Measurements from ENCODE around the gene OR52E1.
"Not testable (repeated sequence)": the region's sequence is repeated elsewhere in the genome, so short reads cannot be mapped to it uniquely, and the experiment has no call there.

The OR52E1 gene

DNA sequence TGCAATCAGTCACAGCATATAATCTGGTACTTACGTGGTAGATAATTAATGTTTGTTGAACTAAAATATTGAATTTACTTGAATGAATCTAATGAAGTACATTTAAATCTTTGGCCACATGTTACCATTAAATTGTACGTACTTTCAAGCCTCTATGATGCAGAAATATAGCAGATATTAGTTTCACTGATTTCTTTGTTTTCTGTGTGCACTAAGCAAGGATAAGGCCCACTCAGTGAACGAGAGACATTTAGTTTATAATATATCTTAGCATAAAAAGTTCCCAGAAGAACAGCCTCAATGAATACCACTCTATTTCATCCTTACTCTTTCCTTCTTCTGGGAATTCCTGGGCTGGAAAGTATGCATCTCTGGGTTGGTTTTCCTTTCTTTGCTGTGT lies at the start of gene OR52E1:
Gene OR52E1, plus strand, starts transcription at position 301 of the 400 bp plus-strand sequence.
- no peak for DNase-seq

GRCh38 chr11:5021996-5022395 lies 47.4 kb upstream of the OR52E1 start:
- DNase-seq, result no peak

DNA sequence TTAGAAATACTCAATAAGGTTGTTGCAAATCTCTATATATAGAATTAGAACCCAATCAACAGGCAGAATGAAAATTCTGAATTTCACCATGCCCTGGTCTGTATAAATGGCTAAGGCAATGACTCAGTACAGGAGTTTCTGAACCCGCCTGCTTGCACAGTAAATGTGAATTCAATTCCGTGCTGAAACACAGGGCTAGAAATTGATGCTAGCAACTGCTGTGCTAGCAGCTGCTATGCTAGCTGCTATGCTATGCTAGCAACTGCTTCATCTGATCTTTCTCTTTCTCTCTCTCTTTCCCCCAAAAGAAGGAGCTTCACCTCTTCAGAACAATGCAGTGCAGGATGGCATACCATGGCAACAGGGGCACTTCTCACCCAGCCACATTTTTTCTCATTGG lies 32.7 kb upstream of the OR52E1 start:
- DNase-seq, result no peak

DNA sequence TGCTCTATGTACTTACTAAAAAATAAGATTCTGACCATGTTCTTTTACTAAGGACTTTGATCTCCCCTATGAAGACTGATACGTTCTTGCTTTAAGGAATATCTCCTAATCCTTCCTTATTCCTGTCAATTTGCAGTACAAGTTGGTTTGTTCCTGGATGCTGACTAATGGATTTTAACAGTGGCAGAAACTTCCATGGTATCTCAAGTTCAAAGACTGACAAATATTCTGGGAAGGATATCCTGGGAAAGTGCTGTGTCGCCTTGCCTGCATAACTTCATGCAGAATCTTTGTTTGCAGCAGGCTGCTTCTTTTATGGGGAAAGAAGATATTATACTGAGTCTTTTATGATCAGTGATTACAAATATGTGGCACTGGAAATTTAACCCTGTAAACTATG lies 31.4 kb upstream of the OR52E1 start:
- DNase-seq, result no peak

- no peak for DNase-seq
Observed at GRCh38 chr11:5038341-5038740, 31.0 kb upstream of the OR52E1 start.

GRCh38 chr11:5040876-5041275 lies 28.5 kb upstream of the OR52E1 start:
- no peak for DNase-seq

DNA sequence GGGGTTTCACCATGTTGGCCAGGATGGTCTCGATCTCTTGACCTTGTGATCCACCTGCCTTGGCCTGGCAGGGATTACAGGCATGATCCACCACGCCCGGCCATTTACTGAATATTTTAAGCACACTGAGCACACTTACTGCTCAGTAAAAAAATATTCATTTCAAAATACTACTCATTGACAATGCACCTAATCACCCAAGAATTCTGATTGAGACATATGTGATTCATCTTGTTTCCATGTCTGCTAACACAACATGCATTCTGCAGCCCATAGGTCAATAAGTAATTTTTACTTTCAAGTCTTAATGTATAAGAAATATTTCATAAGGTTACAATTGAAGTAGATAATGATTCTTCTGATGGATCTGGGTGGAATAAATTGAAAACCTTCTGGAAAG lies 27.3 kb upstream of the OR52E1 start:
- DNase-seq, result no peak

GRCh38 chr11:5043380-5043779 lies 26.0 kb upstream of the OR52E1 start:
- no peak for DNase-seq

GRCh38 chr11:5046226-5046625 lies 23.1 kb upstream of the OR52E1 start, which contains the start of gene OR52J3:
TSS of gene OR52J3 (plus strand) at chr11:5046526. CDS start at chr11:5046526, 0 bp downstream.
- DNase-seq, result no peak

- DNase-seq, result no peak
Observed at GRCh38 chr11:5046754-5047330, 22.5 kb upstream of the OR52E1 start.

DNA sequence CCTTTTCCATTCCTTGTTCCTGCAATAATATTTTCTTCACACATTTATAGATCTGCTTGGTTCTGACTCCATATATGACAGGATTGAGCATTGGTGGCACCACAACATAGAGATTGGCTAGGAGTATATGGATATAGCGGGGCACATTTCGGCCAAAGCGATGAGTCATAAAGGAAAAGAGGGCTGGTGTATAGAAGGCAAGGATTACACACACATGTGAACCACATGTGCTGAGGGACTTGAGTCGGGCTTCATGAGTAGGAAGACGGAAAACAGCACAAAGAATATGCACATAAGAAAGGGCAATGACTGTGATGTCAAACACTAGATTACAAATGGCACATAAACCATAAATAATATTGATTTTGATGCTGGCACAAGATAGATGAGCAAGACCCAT lies 10.7 kb upstream of the OR52E1 start:
- not testable (repeated sequence) for DNase-seq

DNA sequence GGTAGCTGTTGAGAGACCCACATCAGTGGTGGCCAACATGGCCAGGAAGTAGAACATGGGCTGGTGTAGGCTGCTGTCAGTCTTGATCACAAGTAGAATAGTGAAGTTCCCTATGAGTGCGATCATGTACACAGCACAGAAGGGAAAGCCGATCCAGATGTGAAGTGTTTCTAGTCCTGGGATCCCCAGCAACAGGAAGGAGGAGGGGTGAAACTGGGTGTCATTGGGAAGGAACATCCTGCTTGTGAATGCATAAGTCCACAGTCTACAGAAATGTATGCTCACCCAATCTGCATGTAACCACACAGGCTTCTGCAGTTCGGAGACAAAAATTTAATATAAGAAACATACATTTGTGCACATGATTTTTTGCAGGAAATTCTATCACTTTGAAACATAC lies 10.0 kb upstream of the OR52E1 start, which contains the start of gene OR52E2:
Gene OR52E2, minus strand, starts transcription at position 237 of the 400 bp plus-strand sequence. Its CDS starts 0 bp downstream, at position 237.
- no peak for DNase-seq

DNA sequence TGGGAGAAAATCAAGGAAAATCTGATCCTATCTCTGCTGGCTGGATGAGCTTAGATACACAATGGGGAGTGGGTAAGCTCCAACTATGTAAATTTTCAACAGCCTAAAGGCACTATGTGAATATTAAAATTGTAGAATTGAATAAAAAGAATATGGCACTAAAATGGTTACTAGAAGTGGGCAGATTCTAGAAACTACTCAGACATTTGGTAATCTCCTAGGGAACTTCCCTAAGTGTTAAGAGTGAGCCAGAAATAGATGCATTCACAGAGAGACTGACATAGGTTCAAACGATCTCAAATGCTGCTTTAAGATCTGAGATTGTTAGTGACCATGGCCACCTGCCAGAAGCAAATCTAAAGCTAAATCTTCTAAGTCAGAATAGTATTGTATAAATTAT lies 4.3 kb upstream of the OR52E1 start:
- no peak for DNase-seq

DNA sequence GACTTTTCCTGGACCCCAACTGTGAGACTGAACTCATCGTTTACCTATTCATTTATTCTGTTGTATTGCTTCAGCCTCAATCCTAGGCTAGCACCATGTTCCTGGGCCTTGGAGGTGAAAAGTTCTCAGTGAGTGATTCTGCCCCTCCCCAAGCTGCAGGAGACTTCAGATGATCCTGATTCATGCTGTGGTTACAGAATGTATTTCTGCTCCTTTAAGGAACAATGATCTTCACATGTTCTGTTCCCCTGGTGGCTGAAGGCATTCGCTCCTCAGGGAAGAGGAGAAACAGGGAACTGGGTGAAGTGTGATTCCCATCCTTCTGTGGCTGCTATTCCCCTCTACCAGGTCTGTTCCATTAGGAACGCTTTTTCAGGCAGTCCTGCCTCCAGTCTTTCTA lies 2.4 kb downstream of the OR52E1 start:
- no peak for DNase-seq

GRCh38 chr11:5081405-5081804 lies 12.0 kb downstream of the OR52E1 start:
- no peak for DNase-seq

- DNase-seq, result no peak
Observed at GRCh38 chr11:5083602-5084001, 14.2 kb downstream of the OR52E1 start.

DNA sequence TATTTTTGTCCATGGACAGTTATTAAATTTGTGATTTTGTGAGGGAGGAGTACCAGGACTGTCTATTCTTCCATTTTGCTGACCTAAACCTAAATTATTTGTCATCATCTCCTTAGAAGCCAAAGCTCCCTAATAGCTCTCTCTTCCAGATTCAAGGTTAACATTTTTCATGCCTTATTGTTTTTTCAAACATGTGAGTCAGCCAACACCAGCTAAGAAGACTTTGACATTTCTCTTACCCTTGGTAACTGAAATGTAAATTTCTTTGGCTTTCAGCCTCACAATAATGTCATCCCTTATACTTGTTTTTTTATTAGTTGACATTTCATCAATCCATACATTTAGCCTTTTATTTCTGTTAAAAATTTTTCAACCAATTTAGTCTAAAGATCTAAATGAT lies 19.2 kb downstream of the OR52E1 start:
- DNase-seq, result no peak

GRCh38 chr11:5090668-5091067 lies 21.3 kb downstream of the OR52E1 start:
- no peak for DNase-seq

- no peak for DNase-seq
Observed at GRCh38 chr11:5092821-5093585, 23.6 kb downstream of the OR52E1 start.

- no peak for DNase-seq
Observed at GRCh38 chr11:5096011-5096410, 26.6 kb downstream of the OR52E1 start.

GRCh38 chr11:5102246-5102645 lies 32.9 kb downstream of the OR52E1 start:
- no peak for DNase-seq

DNA sequence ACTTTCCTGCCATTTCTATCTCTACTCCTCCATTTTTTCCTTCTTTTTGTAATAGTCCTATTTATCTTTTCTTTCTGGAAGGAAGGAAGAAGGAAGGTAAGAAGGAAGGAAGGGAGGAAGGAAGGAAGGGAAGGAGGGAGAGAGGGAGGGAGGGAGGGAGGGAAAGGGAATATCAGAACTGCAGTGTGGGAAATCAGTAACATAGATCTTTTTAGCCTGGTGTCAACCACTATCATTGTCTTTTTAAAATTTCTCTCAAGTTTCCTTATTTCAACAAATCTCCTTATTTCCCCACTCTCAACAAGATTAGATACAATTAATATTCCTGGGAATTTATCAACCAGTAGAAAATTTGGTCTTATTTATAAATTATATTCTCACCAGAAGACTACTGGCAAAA lies 33.7 kb downstream of the OR52E1 start:
- no peak for DNase-seq

- no peak for DNase-seq
Observed at GRCh38 chr11:5107285-5107684, 37.9 kb downstream of the OR52E1 start.

- DNase-seq, result no peak
Observed at GRCh38 chr11:5115339-5115738, 46.0 kb downstream of the OR52E1 start.

DNA sequence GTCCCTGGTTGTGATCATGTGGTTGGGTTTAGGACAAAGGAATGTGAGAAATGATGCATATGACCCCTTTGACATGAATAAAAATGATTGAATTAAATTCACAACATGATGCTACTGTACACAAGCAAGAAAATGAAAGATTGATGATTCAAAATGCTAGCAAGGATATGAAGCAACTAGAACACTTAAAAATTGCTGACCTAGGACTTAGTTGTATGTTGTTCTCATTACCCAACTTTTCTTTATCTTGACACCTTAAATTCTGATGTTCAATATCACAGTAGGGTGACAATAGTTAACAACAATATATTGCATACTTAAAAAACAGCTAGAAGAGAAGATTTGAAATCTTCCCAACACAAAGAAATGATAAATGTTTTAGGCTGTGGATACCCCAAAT lies 48.2 kb downstream of the OR52E1 start:
- DNase-seq, result no peak
